Skeletal muscle tissue (tissue), 4 donors: ENCODE measurements around the gene FBXW8. TPM values are rescaled to one million over a fixed set of nuclear protein-coding genes. Genes with fewer than 3 reads are reported as not detected.

Source experiments
- H3K27ac ChIP-seq: one replicate; pipeline ENCODE4 v1.7.0; 2013; ENCODE audit warnings: mild to moderate bottlenecking, low read depth, low read length, inconsistent platforms
- H3K27me3 ChIP-seq, 3 donors: one replicate each; pipeline ENCODE4 v1.7.0; 2013; ENCODE audit warnings: low read length in 3 of 3; ENCODE audit not compliant: control insufficient read depth in 3 of 3, insufficient read depth in 3 of 3
- H3K36me3 ChIP-seq, 3 donors: one replicate each; pipeline ENCODE4 v1.7.0; 2013; ENCODE audit warnings: low read length in 3 of 3; ENCODE audit not compliant: control insufficient read depth in 3 of 3, insufficient read depth in 3 of 3
- H3K4me1 ChIP-seq, 3 donors: one replicate each; pipeline ENCODE4 v1.7.0; 2013; ENCODE audit warnings: low read length in 3 of 3, mild to moderate bottlenecking in 3 of 3; ENCODE audit not compliant: control insufficient read depth in 3 of 3, insufficient read depth in 3 of 3
- H3K4me3 ChIP-seq, 3 donors: one replicate each; pipeline ENCODE4 v1.7.0; 2013; ENCODE audit warnings: low read length in 3 of 3
- H3K9ac ChIP-seq, 3 donors: one replicate each; pipeline ENCODE4 v1.7.0; 2013; ENCODE audit warnings: low read length in 3 of 3, mild to moderate bottlenecking in 3 of 3, moderate library complexity in 2 of 3, low read depth in 1 of 3
- H3K9me3 ChIP-seq, 3 donors: one replicate each; pipeline ENCODE4 v1.7.0; 2013; ENCODE audit warnings: low read length in 3 of 3; ENCODE audit not compliant: control insufficient read depth in 3 of 3
- total RNA-seq: library from RNA; depleted of rRNA; stranded (reverse); fragments of >200 nt; gene quantifications from one replicate; pipeline ENCODE4 v1.2.3, GENCODE V29; 2014
- donor health status: Osteomylitis.

Gene FBXW8
- total RNA-seq, 1 donor from 2014 or later: 8.9 TPM

DNA sequence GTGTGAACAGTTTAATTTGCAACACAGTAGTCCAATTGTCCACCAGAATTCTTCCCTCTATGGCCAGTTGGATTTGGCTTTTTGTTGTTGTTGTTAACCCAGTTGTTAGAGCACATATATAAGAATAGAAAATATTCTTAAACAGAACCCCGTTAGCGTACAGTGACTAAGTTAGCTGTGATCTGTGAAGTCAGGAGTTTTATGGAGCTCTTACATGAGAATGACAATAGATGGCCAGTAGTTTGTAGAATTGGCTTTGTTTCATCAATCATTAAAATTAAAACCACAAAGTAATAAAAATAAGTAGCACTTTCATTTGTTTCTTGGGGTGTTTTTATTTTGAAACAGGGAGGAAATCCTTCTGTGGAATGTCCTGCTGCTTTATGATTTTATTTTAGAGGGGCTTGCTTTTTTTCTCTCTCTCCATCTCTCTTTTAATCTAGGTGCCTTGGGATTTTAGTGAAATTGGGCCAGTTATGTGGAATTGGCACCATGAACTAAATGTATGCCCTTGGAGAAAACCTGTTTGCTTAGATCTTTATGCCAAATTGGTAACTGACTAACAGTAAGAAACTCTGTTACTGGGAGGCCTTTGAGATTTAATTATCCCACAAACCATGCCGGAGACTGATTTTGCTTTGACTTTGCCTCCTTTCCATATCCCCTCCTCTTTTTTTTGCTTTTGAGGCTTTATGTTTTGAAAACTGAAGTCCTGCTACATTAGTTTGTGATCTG is 22.9 kb downstream of the FBXW8 start:
- no peak overlapping the region for H3K4me3 ChIP-seq
- H3K9ac ChIP-seq: no peak overlapping the region
- peaks cover 5 to 14% (median 8%) of the 10 kb centered on the region in 3 donors for H3K4me1 ChIP-seq
- peaks cover 1 to 3% (median 3%) of the 10 kb centered on the region in 3 donors for H3K36me3 ChIP-seq
- no peaks in the 10 kb centered on the region for H3K27me3 ChIP-seq
- no peaks in the 10 kb centered on the region for H3K9me3 ChIP-seq
- no peak overlapping the region for H3K27ac ChIP-seq

GRCh38 chr12:116934908-116935705 is 24.4 kb downstream of the FBXW8 start:
- no peaks in the 10 kb centered on the region for H3K27me3 ChIP-seq
- H3K4me1 ChIP-seq: peaks cover 5 to 18% (median 8%) of the 10 kb centered on the region in 3 donors

GRCh38 chr12:116937640-116938039 is 26.9 kb downstream of the FBXW8 start:
- H3K9me3 ChIP-seq: no peaks in the 10 kb centered on the region
- H3K9ac ChIP-seq: no peak overlapping the region
- H3K4me3 ChIP-seq: no peak overlapping the region
- peaks cover 5 to 18% (median 8%) of the 10 kb centered on the region in 3 donors for H3K4me1 ChIP-seq
- no peaks in the 10 kb centered on the region for H3K27me3 ChIP-seq
- H3K36me3 ChIP-seq: peaks cover 0 to 3% (median 0%) of the 10 kb centered on the region in 3 donors
- H3K27ac ChIP-seq: no peak overlapping the region

More at GRCh38 chr12:116934908-116935705, 24.4 kb downstream of the FBXW8 start:
- Histone ChIP-seq H3K9ac (no peak overlapping the region), H3K36me3 (peaks cover 0 to 3% (median 0%) of the 10 kb centered on the region in 3 donors), H3K27ac (no peak overlapping the region), H3K4me3 (no peak overlapping the region), H3K9me3 (no peaks in the 10 kb centered on the region)

GRCh38 chr12:116939734-116940133 is 29.0 kb downstream of the FBXW8 start:
- peaks cover 0 to 3% (median 2%) of the 10 kb centered on the region in 3 donors for H3K36me3 ChIP-seq
- peaks cover 3 to 7% (median 4%) of the 10 kb centered on the region in 3 donors for H3K4me1 ChIP-seq
- H3K9me3 ChIP-seq: peaks cover 0 to 5% (median 0%) of the 10 kb centered on the region in 3 donors
- no peak overlapping the region for H3K27ac ChIP-seq
- H3K9ac ChIP-seq: no peak overlapping the region
- no peaks in the 10 kb centered on the region for H3K27me3 ChIP-seq
- no peak overlapping the region for H3K4me3 ChIP-seq

GRCh38 chr12:116941188-116941587 is 30.4 kb downstream of the FBXW8 start:
- peaks cover 3 to 7% (median 4%) of the 10 kb centered on the region in 3 donors for H3K4me1 ChIP-seq

GRCh38 chr12:116943419-116944372 is 32.9 kb downstream of the FBXW8 start:
- Histone ChIP-seq H3K9me3 (peaks cover 0 to 5% (median 0%) of the 10 kb centered on the region in 3 donors), H3K4me3 (no peak overlapping the region), H3K9ac (no peak overlapping the region), H3K36me3 (peaks cover 5 to 9% (median 9%) of the 10 kb centered on the region in 3 donors), H3K27me3 (no peaks in the 10 kb centered on the region), H3K4me1 (peaks cover 3 to 4% (median 4%) of the 10 kb centered on the region in 3 donors), H3K27ac (no peak overlapping the region)

More at GRCh38 chr12:116941188-116941587, 30.4 kb downstream of the FBXW8 start:
- H3K4me3 ChIP-seq: no peak overlapping the region
- H3K27ac ChIP-seq: no peak overlapping the region
- H3K36me3 ChIP-seq: peaks cover 0 to 3% (median 2%) of the 10 kb centered on the region in 3 donors
- no peak overlapping the region for H3K9ac ChIP-seq
- peaks cover 0 to 5% (median 0%) of the 10 kb centered on the region in 3 donors for H3K9me3 ChIP-seq
- H3K27me3 ChIP-seq: no peaks in the 10 kb centered on the region

DNA sequence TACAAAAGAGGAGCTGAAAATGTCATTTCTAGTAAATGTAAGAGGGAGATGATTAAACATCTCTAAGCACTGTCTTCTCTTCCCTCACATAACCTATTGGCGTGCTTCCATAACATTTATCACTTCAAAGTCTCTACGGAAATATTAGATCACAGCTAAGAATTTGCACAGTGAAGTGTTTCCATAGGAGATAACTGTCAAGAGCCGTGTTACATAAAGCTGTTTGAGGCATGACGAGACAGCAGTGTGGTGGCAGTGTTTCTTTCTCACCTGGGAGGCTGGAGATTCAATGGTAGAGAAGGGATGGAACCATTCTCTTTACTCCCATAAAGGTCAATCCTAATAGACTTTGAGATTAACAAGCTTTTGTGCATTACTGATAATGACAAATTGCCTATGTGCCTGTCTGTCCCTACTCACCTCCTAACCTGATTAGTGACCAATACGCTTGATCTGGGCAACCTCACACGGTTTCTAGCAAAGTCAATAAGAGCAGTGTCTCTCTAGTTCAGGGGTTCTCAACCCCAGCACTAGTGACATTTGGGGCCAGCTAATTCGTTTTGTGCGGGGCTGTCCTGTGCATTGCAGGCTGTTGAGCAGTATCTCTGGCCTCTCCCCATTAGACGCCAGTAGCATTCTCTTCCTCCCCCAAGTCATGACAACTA is 35.3 kb downstream of the FBXW8 start:
- Histone ChIP-seq H3K9ac (no peak overlapping the region), H3K27ac (no peak overlapping the region), H3K9me3 (peaks cover 0 to 5% (median 0%) of the 10 kb centered on the region in 3 donors), H3K4me3 (no peak overlapping the region), H3K4me1 (peaks cover 0 to 4% (median 3%) of the 10 kb centered on the region in 3 donors), H3K27me3 (no peaks in the 10 kb centered on the region), H3K36me3 (peaks cover 10 to 20% (median 17%) of the 10 kb centered on the region in 3 donors)

GRCh38 chr12:116948298-116948697 is 37.5 kb downstream of the FBXW8 start:
- Histone ChIP-seq H3K27me3 (no peaks in the 10 kb centered on the region), H3K9ac (no peak overlapping the region), H3K4me1 (peaks cover 0 to 4% (median 3%) of the 10 kb centered on the region in 3 donors), H3K9me3 (peaks cover 0 to 3% (median 0%) of the 10 kb centered on the region in 3 donors), H3K27ac (no peak overlapping the region), H3K4me3 (no peak overlapping the region), H3K36me3 (peaks cover 10 to 20% (median 17%) of the 10 kb centered on the region in 3 donors)
